Keratinocyte (primary cell): ENCODE data around the gene KCNC3. TPM values are rescaled to one million over a fixed set of nuclear protein-coding genes. Genes with fewer than 3 reads are reported as not detected.

ENCODE experiments used
- DNase-seq: peaks from one replicate; pipeline ENCODE4 v3.0.0-alpha.2; 2011; ENCODE audit warnings: low read depth, missing footprints, low spot score
- FAIRE-seq: peaks from 2 replicates; lab custom pipeline; 2011; peaks lifted over from hg19 to GRCh38; lab: Jason Lieb, UNC
- H2AFZ ChIP-seq: 2 replicates; pipeline ENCODE4 v1.6.0; 2012; ENCODE audit warnings: low read length, control low read depth, inconsistent platforms; ENCODE audit not compliant: control insufficient read depth
- H3K27ac ChIP-seq: 2 replicates; pipeline ENCODE4 v1.5.1; 2011; ENCODE audit warnings: low read length; ENCODE audit not compliant: control insufficient read depth, insufficient read depth
- H3K27me3 ChIP-seq: 3 replicates; pipeline ENCODE4 v1.6.0; 2011; ENCODE audit warnings: low read length; ENCODE audit not compliant: control insufficient read depth, insufficient read depth; ENCODE audit errors: extremely low read depth
- H3K36me3 ChIP-seq, 2 experiments: 2 replicates in 1 of 2; 3 replicates in 1 of 2; pipeline ENCODE4 v1.5.1; 2011; ENCODE audit warnings: low read length in 2 of 2, mild to moderate bottlenecking in 1 of 2; ENCODE audit not compliant: control insufficient read depth in 2 of 2, insufficient read depth in 2 of 2; ENCODE audit errors: extremely low read depth in 1 of 2
- H3K4me1 ChIP-seq: 3 replicates; pipeline ENCODE4 v1.5.1; 2011; ENCODE audit warnings: low read length; ENCODE audit not compliant: control insufficient read depth, insufficient read depth; ENCODE audit errors: extremely low read depth
- H3K4me2 ChIP-seq: 3 replicates; pipeline ENCODE4 v1.6.0; 2011; ENCODE audit warnings: low read depth, low read length; ENCODE audit not compliant: control insufficient read depth, insufficient read depth; ENCODE audit errors: extremely low read depth
- H3K4me3 ChIP-seq, 3 experiments: fragments of 200-600 bp in 1 of 3; sonication (generic) in 1 of 3; 2 replicates in 2 of 3; 3 replicates in 1 of 3; pipeline ENCODE4 v1.5.1; 2011 to 2016; ENCODE audit warnings: low read length in 3 of 3, mild to moderate bottlenecking in 3 of 3, control low read depth in 2 of 3, inconsistent platforms in 1 of 3, low read depth in 1 of 3, mixed read lengths in 1 of 3, mixed run types in 1 of 3, moderate library complexity in 1 of 3; ENCODE audit not compliant: control insufficient read depth in 2 of 3, insufficient read depth in 2 of 3; ENCODE audit errors: extremely low read depth in 1 of 3
- H3K79me2 ChIP-seq: 2 replicates; pipeline ENCODE4 v1.6.0; 2012; ENCODE audit warnings: low read length; ENCODE audit not compliant: control insufficient read depth, insufficient read depth
- H3K9ac ChIP-seq: 3 replicates; pipeline ENCODE4 v1.6.0; 2011; ENCODE audit warnings: low read length; ENCODE audit not compliant: control insufficient read depth, insufficient read depth; ENCODE audit errors: extremely low read depth
- H3K9me1 ChIP-seq: 3 replicates; pipeline ENCODE4 v1.6.0; 2011; ENCODE audit warnings: low read length; ENCODE audit not compliant: control insufficient read depth, insufficient read depth; ENCODE audit errors: extremely low read depth
- H3K9me3 ChIP-seq: 2 replicates; pipeline ENCODE4 v1.5.1; 2012; ENCODE audit warnings: low read depth, low read length; ENCODE audit not compliant: control insufficient read depth
- H4K20me1 ChIP-seq: 3 replicates; pipeline ENCODE4 v1.6.0; 2011; ENCODE audit warnings: low read length; ENCODE audit not compliant: control insufficient read depth, insufficient read depth; ENCODE audit errors: extremely low read depth
- CTCF ChIP-seq, 3 experiments: IDR thresholded peaks in 1 of 3; conservative IDR thresholded peaks in 1 of 3; optimal IDR thresholded peaks in 1 of 3; 2 replicates in 2 of 3; 3 replicates in 1 of 3; pipeline versions ENCODE3 to v1.5.1; 2011; ENCODE audit warnings: low read length in 3 of 3, mild to moderate bottlenecking in 3 of 3, moderate library complexity in 2 of 3, control low read depth in 1 of 3, inconsistent platforms in 1 of 3; ENCODE audit not compliant: insufficient read depth in 2 of 3; ENCODE audit errors: extremely low read depth in 1 of 3
- EZH2 ChIP-seq: IDR thresholded peaks from one replicate; pipeline ENCODE4 v1.6.1; 2012; ENCODE audit warnings: inconsistent platforms, mild to moderate bottlenecking, low read length, moderate library complexity
- dilution Hi-C: fragments of 300-500 bp; cut with MboI; formaldehyde crosslinking; loops from one replicate; pipeline ENCODE4 v1.7.0; 2020; ENCODE audit warnings: low sequenced_read_pairs; ENCODE audit not compliant: extremely low pct_ligation_motif_present
- polyA plus RNA-seq, 5 experiments: library from polyadenylated mRNA; depleted of rRNA in 3 of 5; stranded (reverse) in 3 of 5; stranded (forward) in 1 of 5; unstranded in 1 of 5; fragments of >200 nt; gene quantifications; 1 replicate in 1 of 5; 2 replicates in 3 of 5; 3 replicates in 1 of 5; pipeline versions ENCODE4 v1.2.1 to v1.2.3, GENCODE V29; 2011 to 2012; ENCODE audit warnings: missing spikeins in 2 of 5, low read depth in 1 of 5, low replicate concordance in 1 of 5

Gene KCNC3
- polyA plus RNA-seq, 1 donor (not counting 4 experiments of a cell fraction or from before 2014, with no cell fraction given): 0.01 TPM

GRCh38 chr19:50273821-50274220 lies 55.4 kb downstream of the KCNC3 start:
- no peak overlapping the region for H3K4me3 ChIP-seq

GRCh38 chr19:50272263-50272897 lies 56.8 kb downstream of the KCNC3 start:
- FAIRE-seq (no peak), DNase-seq (no peak)
- no peaks in the 10 kb centered on the region for H3K27me3 ChIP-seq
- H2AFZ ChIP-seq: no peak overlapping the region
- H3K36me3 ChIP-seq: no peaks in the 10 kb centered on the region
- no peak overlapping the region for H3K4me3 ChIP-seq
- H3K9ac ChIP-seq: no peak overlapping the region
- H3K9me1 ChIP-seq: no peaks in the 10 kb centered on the region
- TF ChIP-seq CTCF (optimal IDR thresholded peaks at IDR 0.05 in 1 of 3, IDR thresholded peaks at IDR 0.05 in 1 of 3, conservative IDR thresholded peaks at IDR 0.05 in 1 of 3; ENCODE audit: extremely low read depth in 1 of 3, insufficient read depth in 2 of 3, low read length in 3 of 3): no peak
- TF ChIP-seq EZH2: no peak
- H3K4me2 ChIP-seq: no peak overlapping the region
- H3K9me3 ChIP-seq: no peaks in the 10 kb centered on the region
- H3K79me2 ChIP-seq: no peaks in the 10 kb centered on the region
- no peaks in the 10 kb centered on the region for H3K4me1 ChIP-seq
- H4K20me1 ChIP-seq: no peaks in the 10 kb centered on the region
- no peak overlapping the region for H3K27ac ChIP-seq
- dilution Hi-C loops: no loop called here

More at GRCh38 chr19:50273821-50274220, 55.4 kb downstream of the KCNC3 start:
- no peaks in the 10 kb centered on the region for H3K36me3 ChIP-seq
- H3K9ac ChIP-seq: no peak overlapping the region
- H3K9me1 ChIP-seq: no peaks in the 10 kb centered on the region
- H3K9me3 ChIP-seq: no peaks in the 10 kb centered on the region
- no peak for FAIRE-seq
- no peaks in the 10 kb centered on the region for H3K27me3 ChIP-seq
- H4K20me1 ChIP-seq: no peaks in the 10 kb centered on the region
- no peak for DNase-seq
- dilution Hi-C loops: no loop called here
- no peak overlapping the region for H3K4me2 ChIP-seq
- no peak overlapping the region for H3K27ac ChIP-seq
- no peaks in the 10 kb centered on the region for H3K4me1 ChIP-seq
- TF ChIP-seq CTCF (optimal IDR thresholded peaks at IDR 0.05 in 1 of 3, IDR thresholded peaks at IDR 0.05 in 1 of 3, conservative IDR thresholded peaks at IDR 0.05 in 1 of 3; ENCODE audit: extremely low read depth in 1 of 3, insufficient read depth in 2 of 3, low read length in 3 of 3) (no peak), EZH2 (no peak)
- no peaks in the 10 kb centered on the region for H3K79me2 ChIP-seq
- no peak overlapping the region for H2AFZ ChIP-seq
